WTC11 (cell line): ENCODE data around the gene IFNL2. TPM values are rescaled to one million over a fixed set of nuclear protein-coding genes. Genes with fewer than 3 reads are reported as not detected.

Experiments used
- ATAC-seq: fragments of 200-7000 bp; cut with Tn5 transposase; 2 replicates; pipeline ENCODE4 v1.10.0; 2021; ENCODE audit warnings: mild to moderate bottlenecking, moderate library complexity
- CTCF ChIA-PET: fragments of 300-600 bp; sonication (Branson Sonifier 250); formaldehyde crosslinking; loops from one replicate; lab custom pipeline; 2021; ENCODE audit warnings: antibody characterized with exemption; lab: Charles Lee
- POLR2A ChIA-PET: fragments of 350-600 bp; sonication (Branson Sonifier 250); formaldehyde crosslinking; loops from one replicate; lab custom pipeline; 2021; ENCODE audit warnings: antibody characterized with exemption; lab: Charles Lee
- DNase-seq: peaks from one replicate; pipeline ENCODE4 v3.0.0; 2021; ENCODE audit warnings: low spot score
- H3K27ac Mint-ChIP-seq: 2 replicates; pipeline ENCODE4 v1.8.0; 2021; ENCODE audit warnings: mixed read lengths
- H3K27me3 Mint-ChIP-seq: 2 replicates; pipeline ENCODE4 v1.8.0; 2021; ENCODE audit warnings: low read depth, mild to moderate bottlenecking, moderate library complexity, mixed read lengths
- H3K36me3 Mint-ChIP-seq: 2 replicates; pipeline ENCODE4 v1.8.0; 2021; ENCODE audit warnings: mixed read lengths
- H3K4me1 Mint-ChIP-seq: 2 replicates; pipeline ENCODE4 v1.8.0; 2022; ENCODE audit warnings: mixed read lengths
- H3K4me3 Mint-ChIP-seq: 2 replicates; pipeline ENCODE4 v1.8.0; 2021; ENCODE audit warnings: mild to moderate bottlenecking, moderate library complexity, mixed read lengths
- H3K9me3 Mint-ChIP-seq: 2 replicates; pipeline ENCODE4 v1.8.0; 2021; ENCODE audit warnings: mixed read lengths
- CREM ChIP-seq: sonication (generic); formaldehyde crosslinking; IDR thresholded peaks from 2 replicates; pipeline ENCODE4 v1.8.1; 2022; ENCODE audit warnings: mild to moderate bottlenecking, missing genetic modification reagents, moderate library complexity
- KAT7 ChIP-seq: sonication (generic); formaldehyde crosslinking; IDR thresholded peaks from 2 replicates; pipeline ENCODE4 v1.8.1; 2023; ENCODE audit warnings: missing genetic modification reagents, mild to moderate bottlenecking, borderline replicate concordance
- NFE2L1 ChIP-seq: sonication (generic); formaldehyde crosslinking; IDR thresholded peaks from 2 replicates; pipeline ENCODE4 v1.8.1; 2023; ENCODE audit warnings: missing genetic modification reagents
- NR1H2 ChIP-seq: sonication (generic); formaldehyde crosslinking; IDR thresholded peaks from 2 replicates; pipeline ENCODE4 v1.9.0; 2021; ENCODE audit warnings: mild to moderate bottlenecking, moderate library complexity, missing genetic modification reagents
- SMAD3 ChIP-seq: sonication (generic); formaldehyde crosslinking; IDR thresholded peaks from 2 replicates; pipeline ENCODE4 v1.8.0; 2022; ENCODE audit warnings: missing genetic modification reagents, mild to moderate bottlenecking, borderline replicate concordance
- SOX15 ChIP-seq: fragments of 250-450 bp; sonication (Bioruptor Pico); IDR thresholded peaks from 2 replicates; pipeline ENCODE4 v1.9.0; 2021; ENCODE audit warnings: mild to moderate bottlenecking
- SP1 ChIP-seq: sonication (generic); formaldehyde crosslinking; conservative IDR thresholded peaks from 2 replicates; pipeline ENCODE4 v1.8.1; 2022; ENCODE audit warnings: missing genetic modification reagents
- TCF7 ChIP-seq: sonication (generic); formaldehyde crosslinking; IDR thresholded peaks from 2 replicates; pipeline ENCODE4 v1.8.0; 2022; ENCODE audit warnings: mild to moderate bottlenecking, low read depth, missing genetic modification reagents, moderate library complexity
- TP53 ChIP-seq: sonication (generic); formaldehyde crosslinking; IDR thresholded peaks from 2 replicates; pipeline ENCODE4 v1.8.1; 2023; ENCODE audit warnings: mild to moderate bottlenecking, missing genetic modification reagents
- total RNA-seq: library from RNA; stranded (reverse); gene quantifications from 3 replicates; pipeline ENCODE4 v1.2.3, GENCODE V29; 2021
- TF ChIP-seq, protein P1 (sequence below): fragments of 250-450 bp; sonication (Bioruptor Pico); IDR thresholded peaks from 2 replicates; pipeline ENCODE4 v1.8.0; 2021; ENCODE audit warnings: mild to moderate bottlenecking
- TF ChIP-seq, protein P2 (sequence below): sonication (generic); formaldehyde crosslinking; IDR thresholded peaks from 2 replicates; pipeline ENCODE4 v1.8.0; 2023; ENCODE audit warnings: missing genetic modification reagents, mild to moderate bottlenecking, borderline replicate concordance
- TF ChIP-seq, protein P3 (sequence below): fragments of 250-450 bp; sonication (Bioruptor Pico); IDR thresholded peaks from 2 replicates; pipeline ENCODE4 v1.9.0; 2021; ENCODE audit warnings: moderate library complexity, mild to moderate bottlenecking, inconsistent platforms, borderline replicate concordance
- TF ChIP-seq, protein P4 (sequence below): fragments of 250-450 bp; sonication (Bioruptor Pico); IDR thresholded peaks from 2 replicates; pipeline ENCODE4 v2.1.2; 2022; ENCODE audit warnings: mild to moderate bottlenecking, moderate library complexity

IFNL2 gene
- total RNA-seq, 1 experiment from 2014 or later = not detected

DNA sequence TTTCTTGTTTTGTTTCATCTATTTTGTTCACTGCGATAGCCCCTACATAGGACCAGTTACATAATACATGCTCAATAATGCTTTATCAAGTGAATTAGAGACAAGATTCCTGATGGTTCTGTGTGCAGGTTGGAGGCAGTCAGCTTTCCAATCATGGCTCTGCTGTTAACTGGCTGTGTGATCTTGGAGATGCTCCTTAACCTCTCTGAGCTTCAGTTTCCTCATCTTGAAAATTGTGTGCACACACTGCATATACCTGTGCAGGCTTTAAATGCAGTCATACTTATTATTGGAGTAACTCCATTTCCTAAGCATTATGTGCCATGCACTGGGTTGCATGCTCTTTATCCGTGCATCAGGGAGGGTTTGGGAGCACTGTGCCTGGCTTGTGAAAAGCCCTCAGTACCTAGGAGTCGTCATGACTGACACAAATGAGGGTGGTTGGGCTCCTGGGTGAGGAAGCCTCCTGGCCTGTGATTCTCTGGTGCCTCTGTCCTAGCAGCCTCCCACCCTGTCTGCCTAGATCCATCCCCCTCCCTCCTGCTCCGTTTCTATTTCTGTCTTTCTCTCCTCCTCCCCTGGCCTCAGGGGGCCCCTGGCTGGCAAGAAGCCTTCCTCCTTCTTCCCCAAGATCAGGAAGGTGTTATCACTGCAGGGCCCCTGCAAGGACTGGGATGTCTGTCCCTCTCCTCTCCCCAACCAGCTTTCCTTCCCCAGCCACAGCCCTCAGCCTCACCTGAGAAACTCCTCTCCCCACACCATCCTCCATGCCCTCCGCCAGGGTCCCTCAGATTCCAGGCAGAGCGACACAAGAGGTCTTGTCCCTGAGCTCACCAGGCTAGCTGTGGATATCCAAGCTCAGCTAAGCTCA is 36.7 kb downstream of the IFNL2 start:
- H3K4me1 Mint-ChIP-seq = peaks cover 40% of the 10 kb centered on the region
- POLR2A ChIA-PET = interaction anchor here (0.6 kb wide), 1 partner anchor 141 kb away, joined by 5 read pairs; no protein-coding TSS in a partner anchor
- peaks cover 47% of the 10 kb centered on the region for H3K27me3 Mint-ChIP-seq
- TF ChIP-seq TP53 (no peak), CREM (CRISPR knock-in tag) (no peak), SP1 (no peak), NR1H2 (CRISPR knock-in tag) (no peak), KAT7 (CRISPR knock-in tag) (no peak), SMAD3 (CRISPR knock-in tag) (no peak)
- TF ChIP-seq, protein P1, sequence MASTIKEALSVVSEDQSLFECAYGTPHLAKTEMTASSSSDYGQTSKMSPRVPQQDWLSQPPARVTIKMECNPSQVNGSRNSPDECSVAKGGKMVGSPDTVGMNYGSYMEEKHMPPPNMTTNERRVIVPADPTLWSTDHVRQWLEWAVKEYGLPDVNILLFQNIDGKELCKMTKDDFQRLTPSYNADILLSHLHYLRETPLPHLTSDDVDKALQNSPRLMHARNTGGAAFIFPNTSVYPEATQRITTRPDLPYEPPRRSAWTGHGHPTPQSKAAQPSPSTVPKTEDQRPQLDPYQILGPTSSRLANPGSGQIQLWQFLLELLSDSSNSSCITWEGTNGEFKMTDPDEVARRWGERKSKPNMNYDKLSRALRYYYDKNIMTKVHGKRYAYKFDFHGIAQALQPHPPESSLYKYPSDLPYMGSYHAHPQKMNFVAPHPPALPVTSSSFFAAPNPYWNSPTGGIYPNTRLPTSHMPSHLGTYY (CRISPR knock-in tag) = no peak
- TF ChIP-seq, protein P2, sequence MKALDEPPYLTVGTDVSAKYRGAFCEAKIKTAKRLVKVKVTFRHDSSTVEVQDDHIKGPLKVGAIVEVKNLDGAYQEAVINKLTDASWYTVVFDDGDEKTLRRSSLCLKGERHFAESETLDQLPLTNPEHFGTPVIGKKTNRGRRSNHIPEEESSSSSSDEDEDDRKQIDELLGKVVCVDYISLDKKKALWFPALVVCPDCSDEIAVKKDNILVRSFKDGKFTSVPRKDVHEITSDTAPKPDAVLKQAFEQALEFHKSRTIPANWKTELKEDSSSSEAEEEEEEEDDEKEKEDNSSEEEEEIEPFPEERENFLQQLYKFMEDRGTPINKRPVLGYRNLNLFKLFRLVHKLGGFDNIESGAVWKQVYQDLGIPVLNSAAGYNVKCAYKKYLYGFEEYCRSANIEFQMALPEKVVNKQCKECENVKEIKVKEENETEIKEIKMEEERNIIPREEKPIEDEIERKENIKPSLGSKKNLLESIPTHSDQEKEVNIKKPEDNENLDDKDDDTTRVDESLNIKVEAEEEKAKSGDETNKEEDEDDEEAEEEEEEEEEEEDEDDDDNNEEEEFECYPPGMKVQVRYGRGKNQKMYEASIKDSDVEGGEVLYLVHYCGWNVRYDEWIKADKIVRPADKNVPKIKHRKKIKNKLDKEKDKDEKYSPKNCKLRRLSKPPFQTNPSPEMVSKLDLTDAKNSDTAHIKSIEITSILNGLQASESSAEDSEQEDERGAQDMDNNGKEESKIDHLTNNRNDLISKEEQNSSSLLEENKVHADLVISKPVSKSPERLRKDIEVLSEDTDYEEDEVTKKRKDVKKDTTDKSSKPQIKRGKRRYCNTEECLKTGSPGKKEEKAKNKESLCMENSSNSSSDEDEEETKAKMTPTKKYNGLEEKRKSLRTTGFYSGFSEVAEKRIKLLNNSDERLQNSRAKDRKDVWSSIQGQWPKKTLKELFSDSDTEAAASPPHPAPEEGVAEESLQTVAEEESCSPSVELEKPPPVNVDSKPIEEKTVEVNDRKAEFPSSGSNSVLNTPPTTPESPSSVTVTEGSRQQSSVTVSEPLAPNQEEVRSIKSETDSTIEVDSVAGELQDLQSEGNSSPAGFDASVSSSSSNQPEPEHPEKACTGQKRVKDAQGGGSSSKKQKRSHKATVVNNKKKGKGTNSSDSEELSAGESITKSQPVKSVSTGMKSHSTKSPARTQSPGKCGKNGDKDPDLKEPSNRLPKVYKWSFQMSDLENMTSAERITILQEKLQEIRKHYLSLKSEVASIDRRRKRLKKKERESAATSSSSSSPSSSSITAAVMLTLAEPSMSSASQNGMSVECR = no peak
- TF ChIP-seq, protein P3, sequence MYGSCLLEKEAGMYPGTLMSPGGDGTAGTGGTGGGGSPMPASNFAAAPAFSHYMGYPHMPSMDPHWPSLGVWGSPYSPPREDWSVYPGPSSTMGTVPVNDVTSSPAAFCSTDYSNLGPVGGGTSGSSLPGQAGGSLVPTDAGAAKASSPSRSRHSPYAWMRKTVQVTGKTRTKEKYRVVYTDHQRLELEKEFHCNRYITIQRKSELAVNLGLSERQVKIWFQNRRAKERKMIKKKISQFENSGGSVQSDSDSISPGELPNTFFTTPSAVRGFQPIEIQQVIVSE = no peak
- TF ChIP-seq, protein P4, sequence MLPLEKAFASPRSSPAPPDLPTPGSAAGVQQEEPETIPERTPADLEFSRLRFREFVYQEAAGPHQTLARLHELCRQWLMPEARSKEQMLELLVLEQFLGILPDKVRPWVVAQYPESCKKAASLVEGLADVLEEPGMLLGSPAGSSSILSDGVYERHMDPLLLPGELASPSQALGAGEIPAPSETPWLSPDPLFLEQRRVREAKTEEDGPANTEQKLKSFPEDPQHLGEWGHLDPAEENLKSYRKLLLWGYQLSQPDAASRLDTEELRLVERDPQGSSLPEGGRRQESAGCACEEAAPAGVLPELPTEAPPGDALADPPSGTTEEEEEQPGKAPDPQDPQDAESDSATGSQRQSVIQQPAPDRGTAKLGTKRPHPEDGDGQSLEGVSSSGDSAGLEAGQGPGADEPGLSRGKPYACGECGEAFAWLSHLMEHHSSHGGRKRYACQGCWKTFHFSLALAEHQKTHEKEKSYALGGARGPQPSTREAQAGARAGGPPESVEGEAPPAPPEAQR = no peak
- TF ChIP-seq, all 79 proteins: peak for 0
- Mint-ChIP-seq H3K36me3 (no peaks in the 10 kb centered on the region), H3K27ac (peak overlapping the region; percentile 29; the same call in 1 of the 2 replicates), H3K9me3 (no peaks in the 10 kb centered on the region), H3K4me3 (peak overlapping the region; percentile 39)
- ATAC-seq (0 out of 2 replicates have a peak, but pooled peaks have one; percentile 1), DNase-seq (no peak)
- CTCF ChIA-PET = interaction anchor here (1.3 kb wide), 1 partner anchor 9 kb away, joined by 4 read pairs; the partner anchor contains the start of gene IFNL1

DNA sequence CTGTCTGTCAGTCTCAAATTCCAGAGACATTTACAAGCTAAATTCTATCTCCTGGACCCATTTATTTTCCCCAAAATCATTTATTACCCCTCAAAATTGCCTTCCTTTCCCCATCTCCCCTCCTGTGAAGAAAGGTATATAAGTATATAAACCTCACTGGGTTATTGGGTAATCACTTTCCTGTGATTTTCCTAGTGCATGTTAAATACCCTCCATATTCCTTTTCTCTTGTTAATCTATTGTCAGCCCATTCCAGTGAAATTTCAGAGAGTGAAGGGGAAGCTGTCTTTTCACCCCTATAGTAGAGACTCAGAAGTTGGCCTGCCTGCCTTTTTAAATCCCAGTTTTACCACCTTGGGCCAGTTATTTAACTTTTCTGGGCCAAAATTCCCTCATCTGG is 37.9 kb downstream of the IFNL2 start:
- Mint-ChIP-seq H3K36me3 (no peaks in the 10 kb centered on the region), H3K4me3 (peak overlapping the region; percentile 9; the same call in 1 of the 2 replicates), H3K27me3 (peaks cover 47% of the 10 kb centered on the region), H3K4me1 (peaks cover 49% of the 10 kb centered on the region), H3K9me3 (no peaks in the 10 kb centered on the region), H3K27ac (no peak overlapping the region)
- ChIA-PET CTCF (no interaction called here), POLR2A (no interaction called here)
- no peak for DNase-seq
- no peak for TF ChIP-seq SOX15
- TF ChIP-seq NFE2L1 (CRISPR knock-in tag) = no peak
- no peak for TF ChIP-seq TCF7 (CRISPR knock-in tag)
- ATAC-seq = no peak
